ENCODE data around the gene ANP32B.

ANP32B gene

DNA sequence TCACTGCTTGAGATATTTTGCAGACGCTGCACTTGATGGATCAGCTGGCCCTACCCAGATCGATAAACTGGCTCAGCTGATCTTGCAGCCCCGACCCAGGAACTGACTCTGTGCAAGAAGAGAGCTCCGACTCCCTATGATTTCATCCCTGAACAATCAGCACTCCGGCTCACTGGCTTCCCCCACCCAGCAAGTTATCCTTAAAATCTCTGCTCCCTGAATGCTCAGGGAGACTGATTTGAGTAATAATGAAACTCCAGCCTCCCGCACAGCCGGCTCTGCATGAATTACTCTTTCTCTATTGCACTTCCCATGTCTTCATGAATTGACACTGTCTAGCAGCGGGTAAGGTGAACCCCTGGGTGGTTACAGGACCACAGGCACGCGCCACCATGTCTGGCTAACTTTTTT is 56.5 kb downstream of the ANP32B start:
- TF ChIP-seq, protein P1, sequence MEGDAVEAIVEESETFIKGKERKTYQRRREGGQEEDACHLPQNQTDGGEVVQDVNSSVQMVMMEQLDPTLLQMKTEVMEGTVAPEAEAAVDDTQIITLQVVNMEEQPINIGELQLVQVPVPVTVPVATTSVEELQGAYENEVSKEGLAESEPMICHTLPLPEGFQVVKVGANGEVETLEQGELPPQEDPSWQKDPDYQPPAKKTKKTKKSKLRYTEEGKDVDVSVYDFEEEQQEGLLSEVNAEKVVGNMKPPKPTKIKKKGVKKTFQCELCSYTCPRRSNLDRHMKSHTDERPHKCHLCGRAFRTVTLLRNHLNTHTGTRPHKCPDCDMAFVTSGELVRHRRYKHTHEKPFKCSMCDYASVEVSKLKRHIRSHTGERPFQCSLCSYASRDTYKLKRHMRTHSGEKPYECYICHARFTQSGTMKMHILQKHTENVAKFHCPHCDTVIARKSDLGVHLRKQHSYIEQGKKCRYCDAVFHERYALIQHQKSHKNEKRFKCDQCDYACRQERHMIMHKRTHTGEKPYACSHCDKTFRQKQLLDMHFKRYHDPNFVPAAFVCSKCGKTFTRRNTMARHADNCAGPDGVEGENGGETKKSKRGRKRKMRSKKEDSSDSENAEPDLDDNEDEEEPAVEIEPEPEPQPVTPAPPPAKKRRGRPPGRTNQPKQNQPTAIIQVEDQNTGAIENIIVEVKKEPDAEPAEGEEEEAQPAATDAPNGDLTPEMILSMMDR (IDR thresholded peaks at IDR 0.05) = no peak
- Histone ChIP-seq H3K4me1 (ENCODE audit: control insufficient read depth in 1 of 2, insufficient read depth in 1 of 2, low read depth in 1 of 2, low read length in 1 of 2) (peaks cover 8 to 15% of the 10 kb centered on the region in 2 experiments), H3K27ac (no peak overlapping the region), H3K9me3 (no peaks in the 10 kb centered on the region), H3K27me3 (no peaks in the 10 kb centered on the region), H3K36me3 (no peaks in the 10 kb centered on the region), H3K4me3 (ENCODE audit: low read depth in 1 of 2, low read length in 1 of 2) (no peak overlapping the region)

DNA sequence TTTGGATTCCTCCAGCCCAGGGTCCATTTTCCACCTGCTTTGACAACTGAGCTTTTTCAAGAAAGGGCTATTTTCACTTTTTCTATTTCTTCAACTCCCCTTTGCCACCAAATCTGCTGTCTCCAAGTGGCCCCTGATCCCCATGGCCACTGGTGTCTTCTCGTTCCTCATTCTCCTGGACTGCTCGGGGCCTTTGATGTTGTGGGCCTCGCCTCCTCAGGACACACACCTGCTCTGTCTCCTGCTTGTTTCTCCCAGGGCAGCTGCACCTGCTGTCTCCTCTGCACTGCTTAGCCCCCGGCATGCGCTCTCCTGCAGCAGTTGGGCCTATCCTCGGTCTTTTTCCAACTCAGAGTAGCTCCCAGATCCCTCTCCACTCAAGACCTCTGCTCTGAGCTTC is 57.1 kb downstream of the ANP32B start:
- Histone ChIP-seq H3K27me3 (no peaks in the 10 kb centered on the region), H3K27ac (no peak overlapping the region), H3K36me3 (no peaks in the 10 kb centered on the region), H3K4me3 (ENCODE audit: low read depth in 1 of 2, low read length in 1 of 2) (no peak overlapping the region), H3K9me3 (no peaks in the 10 kb centered on the region), H3K4me1 (ENCODE audit: control insufficient read depth in 1 of 2, insufficient read depth in 1 of 2, low read depth in 1 of 2, low read length in 1 of 2) (peaks cover 14 to 16% of the 10 kb centered on the region in 2 experiments)
- TF ChIP-seq, protein P1 (IDR thresholded peaks at IDR 0.05) = no peak

DNA sequence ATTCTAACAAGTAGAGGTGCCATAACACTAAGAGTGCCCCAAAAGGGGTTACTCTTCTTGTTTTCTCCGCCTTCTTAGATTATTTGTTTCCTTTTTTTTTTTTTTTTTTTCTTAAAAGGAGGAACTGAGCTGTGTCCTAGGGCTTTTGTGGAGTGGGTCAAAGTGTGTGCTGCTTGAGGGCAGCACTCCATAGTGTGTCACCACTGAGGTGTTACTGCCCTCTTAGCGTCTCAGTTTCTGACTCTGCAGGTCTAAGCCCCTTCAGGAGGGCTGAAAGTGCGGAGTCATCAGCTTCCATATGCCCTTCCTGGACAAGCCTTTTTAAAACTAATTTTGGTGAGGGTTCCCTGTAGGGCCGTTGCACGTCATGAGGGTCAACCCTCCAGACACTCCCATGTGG is 60.8 kb downstream of the ANP32B start:
- no peaks in the 10 kb centered on the region for H3K36me3 ChIP-seq
- H3K9me3 ChIP-seq = no peaks in the 10 kb centered on the region
- TF ChIP-seq, protein P1 (IDR thresholded peaks at IDR 0.05) = no peak
- H3K4me1 ChIP-seq (ENCODE audit: control insufficient read depth in 1 of 2, insufficient read depth in 1 of 2, low read depth in 1 of 2, low read length in 1 of 2) = peaks cover 25 to 27% of the 10 kb centered on the region in 2 experiments
- H3K4me3 ChIP-seq (ENCODE audit: low read depth in 1 of 2, low read length in 1 of 2) = no peak overlapping the region
- peak overlapping the region; percentile 15 for H3K27ac ChIP-seq
- H3K27me3 ChIP-seq = no peaks in the 10 kb centered on the region

DNA sequence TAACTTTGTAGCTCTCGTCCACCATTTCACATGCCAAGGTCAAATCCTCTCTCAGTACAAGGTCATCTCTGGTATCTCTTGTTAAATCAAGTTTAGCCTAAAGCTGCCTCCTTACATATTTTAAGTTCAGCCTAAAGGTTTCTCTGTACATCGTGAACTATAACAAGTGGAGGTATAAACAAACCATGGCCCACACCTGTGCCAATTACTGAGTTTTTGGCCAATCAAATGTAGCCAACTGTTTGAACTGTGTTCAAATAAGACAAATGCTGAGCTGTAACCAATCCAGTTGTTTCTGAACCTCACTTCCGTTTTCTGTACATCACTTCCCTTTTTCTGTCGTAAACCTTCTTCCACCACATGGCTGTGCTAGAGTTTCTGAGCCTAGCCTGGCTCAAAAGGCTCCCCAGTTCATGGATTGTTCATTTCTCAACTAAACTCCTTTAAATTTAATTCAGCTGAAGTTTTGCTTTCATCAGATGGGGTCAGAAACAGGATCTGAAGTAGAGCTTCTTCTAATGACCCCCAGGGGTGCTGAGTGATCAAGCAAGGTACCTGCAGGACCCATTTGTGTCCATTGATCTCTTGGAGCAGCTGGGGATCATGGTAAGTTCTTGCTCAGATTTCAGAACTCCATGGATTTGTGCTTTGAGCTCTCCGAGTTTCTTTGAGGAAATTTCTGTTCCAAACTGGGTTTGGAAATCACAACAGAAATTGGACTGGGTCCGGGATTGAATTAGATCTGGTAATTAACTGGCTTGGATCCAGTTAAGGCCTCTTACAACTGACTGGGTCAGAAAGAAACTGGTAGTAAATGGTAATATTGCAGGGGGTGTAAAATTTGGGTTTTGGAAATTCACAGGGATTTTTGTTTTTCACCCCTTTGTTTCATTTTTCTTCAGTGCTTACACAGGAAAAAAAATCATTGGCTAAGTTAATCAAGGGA is 62.4 kb downstream of the ANP32B start:
- TF ChIP-seq, protein P1 (IDR thresholded peaks at IDR 0.05) = peak; percentile 58
- Histone ChIP-seq H3K36me3 (no peaks in the 10 kb centered on the region), H3K27ac (peak overlapping the region; percentile 89), H3K27me3 (no peaks in the 10 kb centered on the region), H3K4me1 (ENCODE audit: control insufficient read depth in 1 of 2, insufficient read depth in 1 of 2, low read depth in 1 of 2, low read length in 1 of 2) (peaks cover 25 to 27% of the 10 kb centered on the region in 2 experiments), H3K9me3 (no peaks in the 10 kb centered on the region), H3K4me3 (ENCODE audit: low read depth in 1 of 2, low read length in 1 of 2) (peak overlapping the region; percentile 37 to 42)

DNA sequence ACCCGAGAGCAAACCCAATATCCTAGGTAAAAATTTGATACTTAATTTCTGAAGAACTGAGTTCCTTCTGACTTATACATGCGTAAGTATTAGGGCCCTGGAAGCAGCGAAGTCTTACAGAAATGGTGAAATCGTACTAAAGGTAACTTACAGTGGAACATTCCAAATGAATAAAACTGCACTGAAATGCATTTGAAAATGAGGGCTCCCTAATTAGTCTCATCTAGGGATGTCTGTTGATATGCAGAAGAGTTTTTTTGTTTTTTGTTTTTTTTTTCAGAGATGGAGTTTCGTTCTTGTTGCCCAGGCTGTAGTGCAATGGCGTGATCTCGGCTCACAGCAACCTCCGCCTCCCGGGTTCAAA is 63.0 kb downstream of the ANP32B start:
- TF ChIP-seq, protein P1 (IDR thresholded peaks at IDR 0.05) = no peak
- no peaks in the 10 kb centered on the region for H3K27me3 ChIP-seq
- H3K4me1 ChIP-seq (ENCODE audit: control insufficient read depth in 1 of 2, insufficient read depth in 1 of 2, low read depth in 1 of 2, low read length in 1 of 2) = peaks cover 25 to 27% of the 10 kb centered on the region in 2 experiments
- H3K4me3 ChIP-seq (ENCODE audit: low read depth in 1 of 2, low read length in 1 of 2) = peak overlapping the region in 1 of 2 experiments; percentile 42
- H3K27ac ChIP-seq = peak overlapping the region; percentile 89
- H3K36me3 ChIP-seq = no peaks in the 10 kb centered on the region
- no peaks in the 10 kb centered on the region for H3K9me3 ChIP-seq
